HL-60/S4 (cell line): ENCODE data around the gene RTL1.

Source experiments
- in situ Hi-C: fragments of 300-500 bp; cut with MboI; formaldehyde crosslinking; loops from 2 replicates; pipeline ENCODE4 v1.14.3; 2022; ENCODE audit warnings: low sequenced_read_pairs

Gene RTL1

DNA sequence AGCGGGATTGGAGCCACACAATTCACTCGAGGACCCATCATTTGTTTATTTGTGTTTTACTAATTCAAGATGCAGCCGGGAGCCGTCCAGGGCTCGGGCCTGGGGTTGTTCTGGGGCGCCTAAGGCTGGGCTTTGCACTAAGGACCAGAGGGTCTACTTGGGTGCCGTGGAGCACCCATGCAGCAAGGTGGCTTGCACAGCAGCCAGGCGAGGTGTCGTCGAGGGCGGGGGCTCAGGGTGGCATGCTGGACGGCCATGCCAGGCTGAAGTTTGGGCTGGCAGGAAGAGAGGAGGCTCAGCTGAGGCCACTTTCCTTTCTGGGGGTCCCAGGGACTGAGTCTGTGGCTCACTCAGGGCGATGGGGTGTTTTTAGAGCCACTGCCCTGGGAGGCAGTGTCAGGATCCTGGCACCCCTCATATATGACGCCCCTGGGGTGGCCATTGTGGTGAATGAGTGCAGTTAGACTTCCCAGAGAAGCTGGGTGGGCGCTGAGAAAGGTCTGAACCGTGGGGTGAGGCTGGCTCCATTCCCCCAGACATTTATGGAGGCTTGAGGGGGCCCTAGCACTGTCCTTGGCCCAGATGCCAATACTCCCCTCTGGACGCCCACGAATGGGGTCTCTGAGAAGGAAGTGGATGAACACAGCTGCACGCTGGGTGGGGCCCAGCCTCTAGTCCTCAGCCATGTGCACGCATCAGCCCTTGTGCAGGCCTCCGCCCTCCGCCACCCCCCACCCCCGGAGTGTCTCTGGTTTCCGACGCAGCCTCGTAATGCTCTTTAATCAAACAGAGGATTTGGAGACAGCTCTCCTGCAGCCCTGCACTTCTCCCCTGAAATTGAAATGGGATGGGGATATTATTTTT lies 66.3 kb downstream of the RTL1 start:
- in situ Hi-C loops = no loop called here

DNA sequence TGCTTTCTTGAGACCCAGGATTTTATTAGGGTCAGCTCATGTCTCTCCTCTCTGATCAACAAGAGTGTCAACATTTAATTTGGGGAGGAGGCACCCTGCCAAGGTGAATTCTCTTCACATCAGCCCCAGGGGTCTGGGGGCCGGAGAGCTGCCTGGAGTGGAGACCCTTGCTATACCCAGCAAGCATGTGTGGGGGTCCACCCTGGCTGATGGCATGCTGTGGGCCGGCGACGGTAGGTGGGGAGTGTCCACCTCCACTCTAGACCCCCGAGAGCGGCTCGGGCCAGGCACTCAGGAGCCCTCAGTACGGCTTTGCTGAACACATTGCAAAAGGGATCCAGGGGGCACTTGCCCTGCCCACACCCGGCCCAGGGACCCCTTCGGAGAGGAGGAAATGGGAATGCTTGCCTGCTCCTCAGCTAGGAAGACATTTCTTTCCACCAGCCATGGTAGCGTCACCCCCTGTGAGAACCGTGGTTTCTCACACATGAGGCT lies 67.2 kb downstream of the RTL1 start:
- in situ Hi-C loops = no loop called here

DNA sequence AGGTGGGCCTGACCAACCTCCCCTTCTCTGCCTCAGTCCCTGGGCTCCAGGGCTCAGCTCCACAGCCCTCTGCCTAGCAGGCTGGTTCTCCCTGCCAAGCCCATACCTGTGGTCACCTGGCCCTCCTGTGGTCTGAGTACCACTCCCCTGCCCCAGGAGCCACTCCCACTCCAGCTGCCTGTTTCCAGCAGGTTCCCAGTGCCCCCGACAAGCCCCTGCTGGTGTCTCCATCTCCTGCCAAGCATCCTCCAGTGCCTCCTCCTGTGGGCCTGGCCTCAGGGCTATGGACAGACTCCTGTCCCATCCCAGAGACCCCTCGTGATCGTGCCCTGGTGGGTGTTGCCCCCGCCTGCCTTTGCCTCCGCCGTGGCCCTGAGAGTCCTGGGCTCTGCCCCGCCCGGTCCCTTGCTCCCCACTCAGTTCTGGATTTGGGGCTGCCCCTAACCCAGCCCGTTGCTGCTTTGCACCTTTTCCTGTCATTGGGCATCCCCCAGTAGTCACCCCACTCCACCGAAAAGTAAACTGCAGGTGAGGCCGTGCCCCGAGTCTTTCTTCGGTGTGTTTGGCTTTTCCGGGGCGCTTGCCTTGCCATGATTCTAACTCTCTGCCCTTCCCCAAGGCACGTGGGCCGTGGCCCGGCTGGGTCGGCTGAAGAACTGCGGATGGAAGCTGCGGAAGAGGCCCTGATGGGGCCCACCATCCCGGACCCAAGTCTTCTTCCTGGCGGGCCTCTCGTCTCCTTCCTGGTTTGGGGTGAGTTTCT lies 67.8 kb downstream of the RTL1 start:
- in situ Hi-C loops = no loop called here

DNA sequence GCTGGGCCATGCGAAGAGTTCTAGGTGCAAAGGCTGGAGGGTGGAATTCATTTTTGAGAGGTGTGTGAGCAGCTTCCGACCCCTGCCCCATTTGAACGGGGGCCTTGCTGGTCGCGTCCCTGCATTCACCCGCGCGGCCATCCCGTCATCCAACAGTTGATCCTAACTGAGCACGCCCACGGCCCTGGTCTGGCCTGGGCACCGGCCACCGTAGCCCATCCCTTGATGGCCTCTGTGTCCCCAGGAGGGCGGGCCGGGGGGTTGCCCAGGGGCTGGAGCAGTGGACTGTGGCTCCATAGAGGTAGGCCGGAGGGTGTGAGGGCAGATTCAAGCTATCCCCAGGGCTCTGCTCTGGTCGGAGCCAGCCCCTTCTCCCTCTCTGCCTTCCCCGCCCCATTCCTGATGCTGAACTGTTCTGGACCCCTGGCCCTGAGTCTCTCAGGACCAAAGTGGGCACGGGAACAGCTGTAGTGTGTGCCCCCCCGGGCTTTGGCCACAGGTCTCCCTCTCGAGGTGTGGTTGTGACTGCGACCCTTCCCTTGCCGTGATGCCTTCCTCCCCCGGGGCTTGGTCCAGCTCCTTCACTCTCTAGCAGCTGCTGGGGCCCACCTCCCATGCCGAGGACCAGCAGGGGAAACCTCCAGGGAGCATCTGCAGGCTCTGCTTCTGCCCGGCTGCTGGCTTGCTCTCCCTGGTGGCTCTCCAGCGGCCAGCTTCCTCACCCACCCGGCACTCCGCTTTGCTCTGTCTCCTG lies 68.6 kb downstream of the RTL1 start:
- in situ Hi-C loops = no loop called here

DNA sequence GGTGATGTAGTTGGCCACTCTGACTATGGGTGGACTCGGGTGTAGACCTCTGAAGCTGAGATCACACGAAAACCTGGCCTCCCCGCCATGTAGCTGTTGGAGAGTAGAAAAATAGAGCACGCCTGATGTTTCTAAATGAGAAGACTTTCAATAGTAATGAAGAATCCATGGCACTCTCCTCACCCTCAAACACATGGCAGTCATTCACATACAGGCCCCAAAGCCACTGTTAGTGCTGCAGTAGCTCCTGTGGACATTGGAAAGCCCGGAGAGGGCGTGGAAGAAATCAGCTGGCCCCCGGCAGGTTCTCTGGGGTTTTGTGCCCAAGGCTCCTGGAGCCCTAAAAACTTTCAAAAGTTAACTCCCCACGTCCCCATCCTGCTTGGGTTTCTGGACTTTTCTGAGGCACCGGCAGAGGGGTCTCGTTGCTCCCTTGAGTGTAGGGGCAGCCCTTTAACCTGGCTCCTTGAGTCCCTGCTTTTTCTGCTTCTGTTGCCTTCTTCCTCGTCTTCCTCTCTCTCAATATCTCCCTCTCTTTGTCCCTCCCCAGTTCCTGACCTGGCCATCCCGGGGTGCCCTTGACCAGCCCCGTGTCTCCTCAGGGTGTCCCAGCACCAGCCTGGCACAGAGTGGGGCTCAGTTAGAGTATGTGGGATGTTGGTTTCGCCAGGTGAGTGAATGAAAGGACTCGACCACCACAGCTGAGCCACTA lies 69.3 kb downstream of the RTL1 start:
- in situ Hi-C loops = no loop called here

DNA sequence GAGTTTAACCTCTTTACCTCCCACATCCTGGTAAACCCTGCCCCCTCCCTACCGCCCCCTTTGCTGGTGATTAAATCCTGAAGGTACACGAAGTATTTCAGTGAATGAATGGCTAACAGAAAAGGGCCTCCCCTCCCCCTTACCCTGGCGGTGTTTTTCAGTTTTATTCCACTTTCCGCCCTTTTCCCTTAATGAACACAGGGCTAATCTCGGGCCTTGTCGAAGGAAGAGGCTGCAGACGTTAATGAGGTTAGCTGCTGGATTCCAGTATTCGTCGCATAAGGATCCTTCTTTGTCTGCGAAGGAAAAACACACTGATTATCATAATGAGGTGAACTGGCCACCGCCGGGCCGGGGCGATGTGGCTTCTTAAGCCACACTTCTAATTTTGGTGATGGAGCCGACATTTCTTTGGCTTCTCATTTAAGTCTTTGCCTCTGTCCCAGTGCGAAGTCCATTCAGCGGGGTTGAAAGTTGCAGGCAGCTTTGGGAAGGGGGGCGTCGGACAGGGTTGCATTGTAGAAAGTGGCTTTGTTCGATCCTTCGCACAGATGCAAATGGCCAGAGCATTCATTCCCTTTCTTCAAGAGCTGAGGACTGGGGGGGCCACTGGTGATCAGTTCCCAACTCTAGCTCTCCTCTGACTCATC lies 71.1 kb downstream of the RTL1 start:
- in situ Hi-C loops = no loop called here

DNA sequence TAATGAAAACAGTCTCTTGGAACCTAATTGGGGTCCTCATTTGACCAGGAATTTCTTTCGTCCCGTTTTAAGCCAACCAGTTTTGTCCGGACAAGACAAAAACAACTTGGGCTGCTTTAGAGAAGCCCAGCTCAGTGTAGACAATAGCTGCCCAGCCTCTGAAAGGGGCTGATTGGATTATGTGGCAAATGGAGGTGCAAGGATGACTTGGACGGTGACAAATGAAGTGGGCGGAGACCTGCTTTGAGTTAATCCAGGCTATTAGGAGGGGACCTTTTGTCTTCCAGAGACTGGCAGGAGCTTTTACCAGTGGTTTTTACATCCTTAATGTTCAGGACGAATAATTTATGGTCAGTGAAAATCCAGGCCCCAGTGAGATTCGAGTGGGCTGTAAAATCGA lies 72.8 kb downstream of the RTL1 start:
- in situ Hi-C loops = no loop called here
